SH-SY5Y (cell line): Measurements from ENCODE around the gene NAV2.

Experiments
- GATA2 ChIP-seq: IDR thresholded peaks from 2 replicates; pipeline ENCODE4 v1.6.1; 2011; ENCODE audit warnings: mild to moderate bottlenecking, low read depth, low read length
- GATA3 ChIP-seq: IDR thresholded peaks from 2 replicates; pipeline ENCODE4 v1.6.1; 2011; ENCODE audit warnings: low read depth, mild to moderate bottlenecking, low read length, moderate library complexity

- no peak for TF ChIP-seq GATA2
- TF ChIP-seq GATA3 = no peak
These were observed 314.9 kb downstream of the NAV2 start for GRCh38 chr11:20027556-20028013.
